GM19023 (cell line): Measurements from ENCODE around the gene STRN.
"Not testable (repeated sequence)": the region's sequence is repeated elsewhere in the genome, so short reads cannot be mapped to it uniquely, and the experiment has no call there.

Experiments used
- ATAC-seq: cut with Tn5 transposase; IDR thresholded peaks from one replicate; pipeline ENCODE4 v1.9.1; 2021; ENCODE audit warnings: mild to moderate bottlenecking, moderate library complexity; ENCODE audit not compliant: unreplicated experiment

Gene STRN

GRCh38 chr2:36966370-36967235 is at the start of gene STRN:
TSS of gene STRN (minus strand) at chr2:36966536. CDS start at chr2:36966463, 73 bp downstream.
- ATAC-seq, result peak; percentile 95

GRCh38 chr2:37013315-37013641 is 46.9 kb upstream of the STRN start:
- ATAC-seq, result no peak

- no peak for ATAC-seq
Observed at GRCh38 chr2:37011130-37011529, 44.8 kb upstream of the STRN start.

GRCh38 chr2:37005118-37005868 is 39.0 kb upstream of the STRN start:
- ATAC-seq, result peak; percentile 99

- ATAC-seq, result no peak
Observed at GRCh38 chr2:37000988-37001556, 34.7 kb upstream of the STRN start.

- no peak for ATAC-seq
Observed at GRCh38 chr2:37000318-37000717, 34.0 kb upstream of the STRN start.

- not testable (repeated sequence) for ATAC-seq
Observed at GRCh38 chr2:36999416-36999815, 33.1 kb upstream of the STRN start.

- ATAC-seq, result no peak
Observed at GRCh38 chr2:36993841-36994620, 27.7 kb upstream of the STRN start.

- ATAC-seq, result no peak
Observed at GRCh38 chr2:36988008-36988407, 21.7 kb upstream of the STRN start.

- ATAC-seq, result no peak
Observed at GRCh38 chr2:36982467-36982866, 16.1 kb upstream of the STRN start.

- no peak for ATAC-seq
Observed at GRCh38 chr2:36981911-36982310, 15.6 kb upstream of the STRN start.

GRCh38 chr2:36979007-36979406 is 12.7 kb upstream of the STRN start:
- ATAC-seq, result not testable (repeated sequence)

- no peak for ATAC-seq
Observed at GRCh38 chr2:36976065-36976464, 9.7 kb upstream of the STRN start.

- ATAC-seq, result no peak
Observed at GRCh38 chr2:36975306-36975705, 9.0 kb upstream of the STRN start.

- ATAC-seq, result no peak
Observed at GRCh38 chr2:36973320-36973719, 7.0 kb upstream of the STRN start.

GRCh38 chr2:36971990-36972389 is 5.7 kb upstream of the STRN start:
- ATAC-seq, result no peak

- ATAC-seq, result no peak
Observed at GRCh38 chr2:36967236-36967876, 1.0 kb upstream of the STRN start.

GRCh38 chr2:36965751-36966369 is 476 bp downstream of the STRN start:
- peak; percentile 27 for ATAC-seq

GRCh38 chr2:36965206-36965605 is 1.1 kb downstream of the STRN start:
- ATAC-seq, result no peak

GRCh38 chr2:36964496-36965058 is 1.8 kb downstream of the STRN start:
- ATAC-seq, result no peak
